SIG-M5 (cell line): ENCODE data around the gene PKN2.
"Not testable (repeated sequence)": the region's sequence is repeated elsewhere in the genome, so short reads cannot be mapped to it uniquely, and the experiment has no call there.

ENCODE experiments used
- DNase-seq: peaks from one replicate; lab custom pipeline; 2025; lab: John Stamatoyannopoulos, UW

PKN2 gene

GRCh38 chr1:88791192-88791591 lies 107.1 kb downstream of the PKN2 start:
- DNase-seq, result no peak

- DNase-seq, result no peak
Observed at GRCh38 chr1:88799491-88799890, 115.4 kb downstream of the PKN2 start.

GRCh38 chr1:88800382-88801051 lies 116.4 kb downstream of the PKN2 start:
- no peak for DNase-seq

- no peak for DNase-seq
Observed at GRCh38 chr1:88801575-88802208, 117.6 kb downstream of the PKN2 start.

DNA sequence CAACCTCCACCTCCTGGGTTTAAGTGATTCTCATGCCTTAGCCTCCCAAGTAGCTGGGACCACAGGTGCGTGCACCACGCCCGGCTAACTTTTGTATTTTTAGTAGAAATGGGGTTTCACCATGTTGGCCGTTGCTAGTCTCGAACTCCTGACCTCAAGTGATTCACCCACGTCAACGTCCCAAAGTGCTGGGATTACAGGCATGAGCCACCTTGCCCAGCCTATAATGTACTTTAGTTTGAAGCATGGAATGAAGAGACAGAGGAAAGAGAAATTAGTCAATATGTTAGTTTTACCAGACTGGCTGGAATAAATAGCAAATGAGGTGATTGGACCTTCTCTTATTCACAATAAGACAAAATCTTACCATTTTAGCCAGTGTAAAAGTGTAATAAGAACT lies 118.3 kb downstream of the PKN2 start:
- no peak for DNase-seq

DNA sequence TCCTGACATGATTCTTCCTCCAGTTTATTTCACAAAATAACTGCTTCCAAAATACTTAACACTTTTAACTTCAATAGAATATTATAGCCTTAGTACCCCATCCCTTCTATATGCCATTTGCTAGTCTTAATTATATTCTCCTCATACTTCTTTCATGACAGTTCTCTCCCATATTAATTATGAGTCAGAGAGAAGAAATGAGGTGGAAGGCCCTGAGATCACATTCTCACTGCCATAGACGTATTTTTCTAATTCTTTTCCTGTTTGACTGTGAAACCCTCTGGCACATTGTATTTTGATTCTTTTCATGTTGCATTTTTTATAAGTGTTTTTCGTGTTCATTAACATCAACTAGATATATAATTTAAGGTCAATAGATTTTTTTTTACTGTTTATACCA lies 118.9 kb downstream of the PKN2 start:
- DNase-seq, result no peak

GRCh38 chr1:88803444-88803843 lies 119.4 kb downstream of the PKN2 start:
- DNase-seq, result no peak

GRCh38 chr1:88812366-88812765 lies 128.3 kb downstream of the PKN2 start:
- DNase-seq, result no peak

DNA sequence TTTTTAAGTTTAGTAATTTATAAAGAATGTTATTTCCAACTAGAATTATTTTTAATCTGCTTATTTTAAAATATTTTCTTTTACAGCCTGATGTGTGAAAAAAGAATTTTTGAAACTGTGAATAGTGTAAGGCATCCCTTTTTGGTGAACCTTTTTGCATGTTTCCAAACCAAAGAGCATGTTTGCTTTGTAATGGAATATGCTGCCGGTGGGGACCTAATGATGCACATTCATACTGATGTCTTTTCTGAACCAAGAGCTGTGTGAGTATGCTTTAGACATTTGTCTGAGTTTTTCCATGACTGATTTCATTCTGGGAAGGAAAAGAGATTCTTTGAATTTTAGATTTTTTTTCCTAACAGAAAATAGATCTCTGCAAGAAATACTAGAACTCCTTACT lies 129.4 kb downstream of the PKN2 start:
- no peak for DNase-seq

GRCh38 chr1:88819642-88820041 lies 135.6 kb downstream of the PKN2 start:
- not testable (repeated sequence) for DNase-seq

GRCh38 chr1:88825721-88826120 lies 141.6 kb downstream of the PKN2 start:
- no peak for DNase-seq

- no peak for DNase-seq
Observed at GRCh38 chr1:88847643-88848042, 163.6 kb downstream of the PKN2 start.

GRCh38 chr1:88851303-88852063 lies 167.4 kb downstream of the PKN2 start:
- DNase-seq, result no peak

DNA sequence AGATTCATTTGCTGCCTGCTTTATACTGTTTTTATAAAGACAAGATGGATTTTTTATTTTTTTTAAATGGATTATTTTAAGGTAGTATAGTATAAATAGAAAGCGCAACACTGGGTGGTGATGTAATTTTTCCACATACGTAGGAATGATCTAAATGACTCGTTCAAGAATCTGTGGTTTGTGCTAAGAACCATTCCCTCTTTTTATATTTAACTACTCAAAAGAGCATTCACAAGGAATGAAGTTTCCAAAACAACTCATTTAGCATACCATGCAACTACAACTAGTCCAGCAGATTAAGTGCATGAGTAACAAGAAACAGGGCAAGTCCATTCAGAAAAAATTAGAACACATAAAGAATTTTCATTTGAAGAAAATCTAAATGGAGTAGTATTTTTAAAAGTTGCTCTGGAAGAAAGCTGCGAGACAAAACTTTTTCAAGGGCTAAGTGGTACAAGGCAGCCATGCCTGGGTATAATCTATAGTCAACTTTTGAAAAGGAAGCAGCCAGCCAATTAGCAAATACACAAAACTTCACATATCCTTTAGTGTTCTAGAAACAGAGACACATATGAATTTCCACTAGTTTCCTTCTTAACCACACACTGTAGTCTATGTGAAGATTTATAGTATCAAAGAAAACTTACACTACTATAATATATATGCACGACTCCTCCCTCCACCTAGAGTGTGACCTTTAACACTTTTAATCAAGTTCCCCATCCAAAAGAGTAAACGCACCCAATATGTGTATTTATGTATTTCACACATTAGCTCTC lies 183.9 kb downstream of the PKN2 start:
- no peak for DNase-seq

GRCh38 chr1:88869644-88870043 lies 185.6 kb downstream of the PKN2 start:
- not testable (repeated sequence) for DNase-seq

DNA sequence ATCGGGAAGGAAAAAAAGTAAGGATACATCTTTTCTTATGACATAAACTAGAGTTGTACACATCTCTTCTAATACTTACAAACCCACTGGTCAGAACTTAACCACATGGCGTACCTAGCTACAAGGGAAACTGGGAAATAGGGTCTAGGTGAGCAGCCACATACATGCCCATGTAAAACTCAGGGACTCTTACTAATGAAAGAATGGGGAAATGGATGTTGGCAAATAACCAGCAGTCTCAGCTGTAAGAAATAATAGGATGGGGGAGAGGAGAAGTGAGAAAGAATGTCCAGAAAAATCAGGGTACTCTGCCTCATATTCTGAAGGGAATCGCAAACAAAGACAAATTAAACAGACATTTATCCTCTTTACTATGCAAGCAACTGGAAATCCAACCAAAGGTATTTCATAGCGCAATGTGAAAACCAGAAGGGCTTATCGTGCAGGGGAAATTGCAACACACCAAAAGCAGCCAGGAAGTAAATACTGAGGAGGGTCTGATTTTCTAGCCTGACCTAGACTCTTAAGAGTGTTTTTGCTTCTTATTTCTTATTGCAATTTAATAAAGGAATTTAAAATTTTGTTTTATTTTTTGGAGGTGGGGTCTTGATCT lies 189.8 kb downstream of the PKN2 start:
- no peak for DNase-seq

- DNase-seq, result no peak
Observed at GRCh38 chr1:88875595-88875994, 191.5 kb downstream of the PKN2 start.

DNA sequence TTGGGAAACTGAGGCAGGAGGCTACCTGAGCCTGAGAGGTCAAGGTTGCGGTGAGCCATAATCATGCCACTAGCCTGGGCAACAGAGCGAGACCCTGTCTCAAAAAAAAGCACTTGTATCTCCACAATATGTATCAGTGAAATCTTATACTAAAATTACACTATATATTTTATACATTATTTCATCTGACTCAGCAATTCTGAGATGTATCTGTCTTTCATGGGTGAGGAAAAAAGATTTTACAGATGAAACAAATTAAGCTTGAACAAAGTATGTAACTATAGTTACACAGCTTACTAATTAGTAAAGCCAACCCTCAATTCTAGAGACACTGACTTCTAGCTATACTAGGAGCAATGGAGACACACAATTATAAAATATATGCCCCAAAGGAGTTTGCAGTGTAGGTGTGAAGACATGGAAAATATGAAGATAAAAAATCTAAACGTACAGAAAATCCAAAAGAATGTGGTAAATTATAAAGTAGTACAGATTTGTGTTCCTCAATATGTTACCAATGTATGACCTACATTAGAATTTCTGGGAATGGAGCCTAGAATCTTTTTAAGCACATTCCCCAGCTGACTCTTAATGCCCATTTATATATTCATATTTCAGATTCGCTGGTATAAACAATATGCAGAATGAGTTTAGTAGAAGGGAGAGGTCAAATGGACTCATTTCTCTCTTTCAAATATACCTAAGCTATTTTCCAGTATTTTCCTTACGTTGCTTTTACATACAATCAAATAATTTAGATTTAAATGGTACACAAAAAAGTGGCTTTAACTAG lies 192.7 kb downstream of the PKN2 start:
- no peak for DNase-seq

GRCh38 chr1:88877382-88877825 lies 193.3 kb downstream of the PKN2 start:
- no peak for DNase-seq

DNA sequence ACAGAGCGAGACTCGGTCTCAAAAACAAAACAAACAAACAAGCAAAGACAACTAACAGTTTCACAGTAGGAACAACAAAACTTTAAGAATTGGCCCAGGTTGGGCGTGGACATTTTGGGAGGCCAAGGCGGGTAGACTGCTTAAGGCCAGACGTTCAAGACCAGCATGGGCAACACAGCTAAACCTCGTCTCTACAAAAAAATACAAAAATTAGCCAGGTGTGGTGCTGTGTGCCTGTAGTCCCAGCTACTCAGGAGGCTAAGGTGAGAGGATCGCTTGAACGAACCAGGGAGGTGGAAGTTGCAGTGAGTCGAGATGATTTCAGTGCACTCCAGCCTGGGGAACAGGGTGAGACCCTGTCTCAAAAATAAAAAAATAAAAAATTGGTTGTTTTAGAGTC lies 193.8 kb downstream of the PKN2 start:
- no peak for DNase-seq

DNA sequence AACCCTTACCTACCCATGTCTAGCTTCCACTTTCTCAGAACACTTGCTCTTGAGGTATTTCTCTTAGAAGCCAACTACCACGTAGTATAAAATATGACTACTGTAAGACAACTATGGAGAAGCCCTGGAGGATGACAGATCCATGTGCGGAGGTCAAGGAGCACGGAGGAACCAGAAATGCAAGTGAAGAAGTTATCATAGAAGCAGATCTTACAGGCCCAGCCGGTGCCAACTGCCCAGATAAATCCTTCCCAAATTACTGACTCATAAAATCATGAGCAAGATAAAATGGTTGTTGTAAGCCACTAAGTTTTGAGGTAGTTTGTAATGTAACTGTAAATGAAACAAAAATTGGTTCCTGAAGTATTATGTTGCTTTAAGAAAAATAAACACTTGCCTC lies 194.7 kb downstream of the PKN2 start:
- DNase-seq, result no peak
